ENCODE measurements around the gene TMEM255B. TPM values are rescaled to one million over a fixed set of nuclear protein-coding genes. Genes with fewer than 3 reads are reported as not detected.

TMEM255B gene
- total RNA-seq, 1 donor from 2014 or later, result 0.26 TPM

GRCh38 chr13:113811081-113811928 is 52.3 kb downstream of the TMEM255B start:
- Histone ChIP-seq H3K9me3 (ENCODE audit: low read depth) (peaks cover 5% of the 10 kb centered on the region), H3K4me2 (no peak overlapping the region), H4K20me1 (ENCODE audit: low read depth) (no peaks in the 10 kb centered on the region), H3K9ac (no peak overlapping the region), H3K4me3 (no peak overlapping the region), H2AFZ (replicated peaks) (no peak overlapping the region), H3K4me1 (no peaks in the 10 kb centered on the region), H3K27me3 (no peaks in the 10 kb centered on the region), H3K36me3 (no peaks in the 10 kb centered on the region), H3F3A (ENCODE audit: low read depth) (no peaks in the 10 kb centered on the region), H3K27ac (no peak overlapping the region), H3K79me2 (ENCODE audit: low read depth) (no peaks in the 10 kb centered on the region)
- Mint-ChIP-seq H3K4me1 (peaks cover 9% of the 10 kb centered on the region), H3K4me3 (no peak overlapping the region), H3K36me3 (peaks cover 4% of the 10 kb centered on the region), H3K9me3 (peaks cover 19% of the 10 kb centered on the region), H3K27ac (no peak overlapping the region), H3K27me3 (ENCODE audit: insufficient read depth, low read depth) (peaks cover 10% of the 10 kb centered on the region)
- no peak for TF ChIP-seq CTCF (IDR thresholded peaks at IDR 0.05)
- TF ChIP-seq EZH2 (IDR thresholded peaks at IDR 0.05), result no peak
- no peak for TF ChIP-seq EZH2phosphoT487 (IDR thresholded peaks at IDR 0.05)
- no peak for DNase-seq (ENCODE audit: low spot score)

GRCh38 chr13:113812178-113813040 is 53.4 kb downstream of the TMEM255B start:
- H3K36me3 ChIP-seq, result no peaks in the 10 kb centered on the region
- no peak overlapping the region for H2AFZ ChIP-seq (replicated peaks)
- H3K9ac ChIP-seq, result no peak overlapping the region
- no peaks in the 10 kb centered on the region for H3K79me2 ChIP-seq (ENCODE audit: low read depth)
- no peak overlapping the region for H3K4me2 ChIP-seq
- no peak for TF ChIP-seq EZH2phosphoT487 (IDR thresholded peaks at IDR 0.05)
- TF ChIP-seq CTCF (IDR thresholded peaks at IDR 0.05), result no peak
- TF ChIP-seq EZH2 (IDR thresholded peaks at IDR 0.05), result no peak
- H3F3A ChIP-seq (ENCODE audit: low read depth), result peaks cover 1% of the 10 kb centered on the region
- no peak for DNase-seq (ENCODE audit: low spot score)
- Mint-ChIP-seq H3K36me3 (peaks cover 4% of the 10 kb centered on the region), H3K27me3 (ENCODE audit: insufficient read depth, low read depth) (peaks cover 10% of the 10 kb centered on the region), H3K27ac (no peak overlapping the region), H3K9me3 (peaks cover 19% of the 10 kb centered on the region), H3K4me1 (peaks cover 16% of the 10 kb centered on the region), H3K4me3 (no peak overlapping the region)
- no peak overlapping the region for H3K4me3 ChIP-seq
- no peaks in the 10 kb centered on the region for H3K4me1 ChIP-seq
- no peaks in the 10 kb centered on the region for H3K27me3 ChIP-seq
- H3K9me3 ChIP-seq (ENCODE audit: low read depth), result peaks cover 5% of the 10 kb centered on the region
- H3K27ac ChIP-seq, result no peak overlapping the region
- no peaks in the 10 kb centered on the region for H4K20me1 ChIP-seq (ENCODE audit: low read depth)

GRCh38 chr13:113813070-113813748 is 54.2 kb downstream of the TMEM255B start:
- Histone ChIP-seq H3K79me2 (ENCODE audit: low read depth) (no peaks in the 10 kb centered on the region), H3K36me3 (no peaks in the 10 kb centered on the region), H3F3A (ENCODE audit: low read depth) (peaks cover 4% of the 10 kb centered on the region), H3K9me3 (ENCODE audit: low read depth) (peaks cover 3% of the 10 kb centered on the region), H3K9ac (no peak overlapping the region), H3K4me2 (no peak overlapping the region), H3K4me1 (no peaks in the 10 kb centered on the region), H3K27ac (no peak overlapping the region), H3K4me3 (no peak overlapping the region), H4K20me1 (ENCODE audit: low read depth) (no peaks in the 10 kb centered on the region), H3K27me3 (no peaks in the 10 kb centered on the region), H2AFZ (replicated peaks) (no peak overlapping the region)
- Mint-ChIP-seq H3K4me1 (peaks cover 20% of the 10 kb centered on the region), H3K4me3 (no peak overlapping the region), H3K9me3 (peaks cover 14% of the 10 kb centered on the region), H3K27me3 (ENCODE audit: insufficient read depth, low read depth) (peaks cover 7% of the 10 kb centered on the region), H3K27ac (no peak overlapping the region), H3K36me3 (peaks cover 2% of the 10 kb centered on the region)
- no peak for DNase-seq (ENCODE audit: low spot score)
- no peak for TF ChIP-seq CTCF (IDR thresholded peaks at IDR 0.05)
- TF ChIP-seq EZH2phosphoT487 (IDR thresholded peaks at IDR 0.05), result no peak
- TF ChIP-seq EZH2 (IDR thresholded peaks at IDR 0.05), result no peak

Measured in neural progenitor cell (in vitro differentiated cells).